Activated B cell treated with CpG ODN at 0.5 μM for 24 hours (primary cell): ENCODE results near the gene OR1L1. TPM values are rescaled to one million over a fixed set of nuclear protein-coding genes. Genes with fewer than 3 reads are reported as not detected.

Experiments
- ATAC-seq: fragments of 200-7000 bp; cut with Tn5 transposase; one replicate; pipeline ENCODE4 v1.10.0; 2021; ENCODE audit warnings: low read depth, mild to moderate bottlenecking, moderate library complexity
- CTCF ChIA-PET: fragments of 350-600 bp; sonication (Branson Sonifier 250); formaldehyde crosslinking; loops from one replicate; lab custom pipeline; 2021; ENCODE audit warnings: antibody characterized with exemption; lab: Charles Lee
- POLR2A ChIA-PET: fragments of 350-600 bp; sonication (Branson Sonifier 250); formaldehyde crosslinking; loops from one replicate; lab custom pipeline; 2021; ENCODE audit warnings: antibody characterized with exemption; lab: Charles Lee
- DNase-seq: peaks from one replicate; pipeline ENCODE4 v3.0.0; 2022
- H3K27ac Mint-ChIP-seq: one replicate; pipeline ENCODE4 v1.8.0; 2020; ENCODE audit warnings: mixed read lengths
- H3K27me3 Mint-ChIP-seq: one replicate; pipeline ENCODE4 v1.8.0; 2021; ENCODE audit warnings: mixed read lengths
- H3K36me3 Mint-ChIP-seq: one replicate; pipeline ENCODE4 v1.8.0; 2021; ENCODE audit warnings: low read depth, mixed read lengths
- H3K4me1 Mint-ChIP-seq: one replicate; pipeline ENCODE4 v1.8.0; 2021; ENCODE audit warnings: mixed read lengths
- H3K4me3 Mint-ChIP-seq: one replicate; pipeline ENCODE4 v1.8.0; 2020; ENCODE audit warnings: mild to moderate bottlenecking, mixed read lengths
- H3K9me3 Mint-ChIP-seq: one replicate; pipeline ENCODE4 v1.8.0; 2020; ENCODE audit warnings: mixed read lengths
- CTCF ChIP-seq: fragments of 200-600 bp; IDR thresholded peaks from one replicate; pipeline ENCODE4 v1.8.0; 2022; ENCODE audit warnings: antibody characterized with exemption, mild to moderate bottlenecking
- intact Hi-C: fragments of 100-400 bp; cut with micrococcal nuclease; formaldehyde crosslinking; loops from one replicate; pipeline ENCODE4 v1.15.1; 2024
- total RNA-seq: library from RNA; stranded (reverse); gene quantifications from 2 replicates; pipeline ENCODE4 v1.2.3, GENCODE V29; 2022

Gene OR1L1
- total RNA-seq, 1 donor from 2014 or later = not detected

DNA sequence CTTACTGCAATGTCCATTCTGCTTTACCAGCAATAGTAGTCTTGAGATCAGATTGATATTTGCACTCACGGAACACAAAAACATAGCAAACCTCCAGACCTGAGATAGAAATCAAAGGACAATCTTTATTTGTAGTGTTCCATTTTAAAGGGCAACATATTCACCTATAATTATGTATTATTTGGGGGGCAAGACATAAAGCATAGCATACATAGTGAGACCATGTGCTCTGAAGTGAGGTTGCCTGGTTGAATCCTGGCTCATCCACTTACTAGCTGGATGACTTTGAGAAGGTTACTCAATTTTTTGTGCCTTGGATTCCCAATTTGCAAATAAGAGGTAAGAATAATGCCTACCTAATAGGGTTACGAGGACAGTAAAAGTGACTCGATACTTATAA, 4.0 kb upstream of the OR1L1 start, which contains the start of gene OR1B1:
Gene OR1B1, minus strand, starts transcription at position 101 of the 400 bp plus-strand sequence.
- ChIA-PET POLR2A (no interaction called here), CTCF (no interaction called here)
- Mint-ChIP-seq H3K36me3 (no peaks in the 10 kb centered on the region), H3K27me3 (peaks cover 24% of the 10 kb centered on the region), H3K9me3 (peaks cover 4% of the 10 kb centered on the region), H3K4me1 (no peaks in the 10 kb centered on the region), H3K27ac (no peak within 1 kb of the TSS), H3K4me3 (no peak within 1 kb of the TSS)
- no peak for TF ChIP-seq CTCF
- no peak for ATAC-seq
- intact Hi-C loops = no loop called here
- DNase-seq = no peak

GRCh38 chr9:122672481-122672880, 11.0 kb downstream of the OR1L1 start:
- Mint-ChIP-seq H3K4me1 (no peaks in the 10 kb centered on the region), H3K9me3 (peaks cover 11% of the 10 kb centered on the region), H3K27me3 (peaks cover 9% of the 10 kb centered on the region), H3K4me3 (no peak overlapping the region), H3K36me3 (no peaks in the 10 kb centered on the region), H3K27ac (no peak overlapping the region)
- ChIA-PET POLR2A (no interaction called here), CTCF (no interaction called here)
- intact Hi-C loops = no loop called here
- DNase-seq (no peak), ATAC-seq (no peak)
- no peak for TF ChIP-seq CTCF

GRCh38 chr9:122684851-122685250, 23.3 kb downstream of the OR1L1 start:
- CTCF ChIA-PET = no interaction called here
- H3K9me3 Mint-ChIP-seq = peaks cover 18% of the 10 kb centered on the region
- TF ChIP-seq CTCF = no peak

GRCh38 chr9:122695696-122696095, 34.2 kb downstream of the OR1L1 start:
- Mint-ChIP-seq H3K27me3 (peaks cover 3% of the 10 kb centered on the region), H3K36me3 (no peaks in the 10 kb centered on the region), H3K4me1 (no peaks in the 10 kb centered on the region), H3K9me3 (peaks cover 17% of the 10 kb centered on the region), H3K27ac (no peak overlapping the region), H3K4me3 (no peak overlapping the region)
- CTCF ChIA-PET = no interaction called here
- DNase-seq = no peak
- intact Hi-C loops = no loop called here
- ATAC-seq = no peak
- POLR2A ChIA-PET = no interaction called here
- TF ChIP-seq CTCF = no peak

More at GRCh38 chr9:122684851-122685250, 23.3 kb downstream of the OR1L1 start:
- no peak overlapping the region for H3K4me3 Mint-ChIP-seq
- DNase-seq (no peak), ATAC-seq (no peak)
- H3K36me3 Mint-ChIP-seq = no peaks in the 10 kb centered on the region
- no peaks in the 10 kb centered on the region for H3K4me1 Mint-ChIP-seq
- intact Hi-C loops = no loop called here
- H3K27ac Mint-ChIP-seq = no peak overlapping the region
- POLR2A ChIA-PET = no interaction called here
- H3K27me3 Mint-ChIP-seq = peaks cover 15% of the 10 kb centered on the region

Other genes with a start within 250 kb of the OR1L1 start
- gene OR1J1, start 183.8 kb upstream of the OR1L1 start, total RNA-seq = not detected in 2 replicates
- not detected in 2 replicates for gene OR1J2, start 150.9 kb upstream of the OR1L1 start, total RNA-seq
- not detected in 2 replicates for gene OR1J4, start 142.6 kb upstream of the OR1L1 start, total RNA-seq
- not detected in 2 replicates for gene OR1N1, start 134.4 kb upstream of the OR1L1 start, total RNA-seq
- not detected in 2 replicates for gene OR1N2, start 108.6 kb upstream of the OR1L1 start, total RNA-seq
- gene OR1L8, start 78.3 kb upstream of the OR1L1 start, total RNA-seq = not detected in 2 replicates
- not detected in 2 replicates for gene OR1Q1, start 47.0 kb upstream of the OR1L1 start, total RNA-seq
- not detected in 2 replicates for gene OR1B1, start 4.1 kb upstream of the OR1L1 start, total RNA-seq
- not detected in 2 replicates for gene OR1L3, start 13.4 kb downstream of the OR1L1 start, total RNA-seq
- not detected in 2 replicates for gene OR1L4, start 62.3 kb downstream of the OR1L1 start, total RNA-seq
- gene OR1L6, start 80.6 kb downstream of the OR1L1 start, total RNA-seq = not detected in 2 replicates
- gene OR5C1, start 127.2 kb downstream of the OR1L1 start, total RNA-seq = not detected in 2 replicates
- gene OR1K1, start 138.4 kb downstream of the OR1L1 start, total RNA-seq = not detected in 2 replicates
- gene PDCL, start 166.9 kb downstream of the OR1L1 start, total RNA-seq = 12.7 and 14.6 TPM in 2 replicates
- 50.8 and 62.7 TPM in 2 replicates for gene RC3H2, start 243.6 kb downstream of the OR1L1 start, total RNA-seq